GM18861 (cell line): Measurements from ENCODE around the gene ENPEP.
"Not testable (repeated sequence)": the region's sequence is repeated elsewhere in the genome, so short reads cannot be mapped to it uniquely, and the experiment has no call there.

ENCODE experiments used
- ATAC-seq: cut with Tn5 transposase; IDR thresholded peaks from one replicate; pipeline ENCODE4 v1.9.1; 2021; ENCODE audit not compliant: unreplicated experiment

Gene ENPEP, protein sequence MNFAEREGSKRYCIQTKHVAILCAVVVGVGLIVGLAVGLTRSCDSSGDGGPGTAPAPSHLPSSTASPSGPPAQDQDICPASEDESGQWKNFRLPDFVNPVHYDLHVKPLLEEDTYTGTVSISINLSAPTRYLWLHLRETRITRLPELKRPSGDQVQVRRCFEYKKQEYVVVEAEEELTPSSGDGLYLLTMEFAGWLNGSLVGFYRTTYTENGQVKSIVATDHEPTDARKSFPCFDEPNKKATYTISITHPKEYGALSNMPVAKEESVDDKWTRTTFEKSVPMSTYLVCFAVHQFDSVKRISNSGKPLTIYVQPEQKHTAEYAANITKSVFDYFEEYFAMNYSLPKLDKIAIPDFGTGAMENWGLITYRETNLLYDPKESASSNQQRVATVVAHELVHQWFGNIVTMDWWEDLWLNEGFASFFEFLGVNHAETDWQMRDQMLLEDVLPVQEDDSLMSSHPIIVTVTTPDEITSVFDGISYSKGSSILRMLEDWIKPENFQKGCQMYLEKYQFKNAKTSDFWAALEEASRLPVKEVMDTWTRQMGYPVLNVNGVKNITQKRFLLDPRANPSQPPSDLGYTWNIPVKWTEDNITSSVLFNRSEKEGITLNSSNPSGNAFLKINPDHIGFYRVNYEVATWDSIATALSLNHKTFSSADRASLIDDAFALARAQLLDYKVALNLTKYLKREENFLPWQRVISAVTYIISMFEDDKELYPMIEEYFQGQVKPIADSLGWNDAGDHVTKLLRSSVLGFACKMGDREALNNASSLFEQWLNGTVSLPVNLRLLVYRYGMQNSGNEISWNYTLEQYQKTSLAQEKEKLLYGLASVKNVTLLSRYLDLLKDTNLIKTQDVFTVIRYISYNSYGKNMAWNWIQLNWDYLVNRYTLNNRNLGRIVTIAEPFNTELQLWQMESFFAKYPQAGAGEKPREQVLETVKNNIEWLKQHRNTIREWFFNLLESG

GRCh38 chr4:110475881-110476818, at the start of gene ENPEP:
TSS of gene ENPEP (plus strand) at chr4:110476155. CDS start at chr4:110476415, 260 bp downstream.
- no peak for ATAC-seq

DNA sequence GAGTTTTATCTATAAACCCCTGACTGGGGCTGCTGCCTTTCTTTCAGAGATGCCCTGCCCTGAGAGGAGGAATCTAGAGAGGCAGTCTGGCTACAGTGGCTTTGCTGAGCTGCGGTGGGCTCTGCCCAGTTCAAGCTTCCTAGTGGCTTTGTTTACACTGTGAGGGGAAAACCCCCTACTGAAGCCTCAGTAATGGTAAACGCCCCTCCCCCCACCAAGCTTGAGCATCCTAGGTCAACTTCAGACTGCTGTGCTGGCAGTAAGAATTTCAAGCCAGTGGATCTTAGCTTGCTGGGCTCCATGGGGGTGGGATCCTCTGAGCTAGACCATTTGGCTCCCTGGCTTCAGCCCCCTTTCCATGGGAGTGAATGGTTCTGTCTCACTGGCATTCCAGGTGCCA, 44.1 kb upstream of the ENPEP start:
- not testable (repeated sequence) for ATAC-seq

GRCh38 chr4:110437292-110437691, 38.7 kb upstream of the ENPEP start:
- ATAC-seq = not testable (repeated sequence)

DNA sequence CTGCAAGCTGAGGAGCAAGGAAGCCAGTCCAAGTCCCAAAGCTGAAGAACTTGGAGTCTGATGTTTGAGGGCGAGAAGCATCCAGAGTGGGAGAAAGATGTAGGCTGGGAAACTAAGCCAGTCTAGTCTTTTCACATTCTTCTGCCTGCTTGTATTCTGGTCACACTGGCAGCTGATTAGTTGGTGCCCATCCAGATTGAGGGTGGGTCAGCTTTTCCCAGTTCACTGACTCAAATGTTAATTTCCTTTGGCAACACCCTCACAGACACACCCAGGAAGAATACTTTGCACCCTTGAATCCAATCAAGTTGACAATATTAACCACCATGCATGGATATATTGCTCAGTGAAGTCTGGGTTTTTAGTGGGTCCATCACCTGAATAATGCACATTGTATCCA, 36.7 kb upstream of the ENPEP start:
- ATAC-seq = not testable (repeated sequence)

- ATAC-seq = no peak
These were observed 33.6 kb upstream of the ENPEP start for GRCh38 chr4:110442309-110442708.

DNA sequence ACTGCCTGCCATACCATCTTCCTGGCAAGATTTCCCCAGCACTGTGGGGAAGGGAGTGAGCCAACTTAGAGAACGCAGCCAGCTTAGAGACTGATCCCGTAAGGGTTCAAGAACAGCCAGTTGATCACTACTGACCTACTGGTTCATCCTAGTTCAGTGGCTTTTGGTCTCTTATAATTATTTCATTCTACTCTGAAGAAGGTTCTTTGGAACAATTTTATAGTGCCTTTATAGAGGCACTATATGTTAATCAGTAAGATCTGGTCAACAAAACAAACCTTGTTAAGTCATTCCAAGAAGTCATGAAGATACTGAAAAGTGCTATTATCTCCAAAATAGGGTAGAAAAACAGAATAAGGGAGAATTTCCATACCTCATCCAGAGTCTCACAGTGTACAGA, 33.2 kb upstream of the ENPEP start:
- ATAC-seq = no peak

GRCh38 chr4:110449947-110450346, 26.0 kb upstream of the ENPEP start:
- ATAC-seq = no peak

DNA sequence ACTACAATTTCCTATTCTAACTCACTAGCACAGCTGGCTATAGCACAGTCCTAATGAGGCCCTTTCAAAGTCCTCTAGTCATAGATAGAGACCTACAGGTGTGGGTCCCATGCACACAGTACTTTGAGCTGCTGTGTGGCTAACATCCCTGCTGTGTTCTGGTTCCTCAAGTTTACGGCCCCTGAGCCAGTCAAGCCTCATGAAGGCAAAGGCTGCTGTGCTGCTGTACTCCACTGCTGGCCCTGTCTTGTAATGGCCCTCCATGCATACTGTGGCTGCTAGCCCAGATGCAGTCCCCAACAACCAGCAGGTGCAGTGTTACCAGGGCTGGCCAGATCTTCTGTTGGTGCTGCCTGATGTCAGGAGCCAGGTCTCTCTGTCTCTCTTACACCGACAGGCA, 23.4 kb upstream of the ENPEP start:
- no peak for ATAC-seq

- ATAC-seq = no peak
These were observed 21.5 kb upstream of the ENPEP start for GRCh38 chr4:110454441-110454840.

DNA sequence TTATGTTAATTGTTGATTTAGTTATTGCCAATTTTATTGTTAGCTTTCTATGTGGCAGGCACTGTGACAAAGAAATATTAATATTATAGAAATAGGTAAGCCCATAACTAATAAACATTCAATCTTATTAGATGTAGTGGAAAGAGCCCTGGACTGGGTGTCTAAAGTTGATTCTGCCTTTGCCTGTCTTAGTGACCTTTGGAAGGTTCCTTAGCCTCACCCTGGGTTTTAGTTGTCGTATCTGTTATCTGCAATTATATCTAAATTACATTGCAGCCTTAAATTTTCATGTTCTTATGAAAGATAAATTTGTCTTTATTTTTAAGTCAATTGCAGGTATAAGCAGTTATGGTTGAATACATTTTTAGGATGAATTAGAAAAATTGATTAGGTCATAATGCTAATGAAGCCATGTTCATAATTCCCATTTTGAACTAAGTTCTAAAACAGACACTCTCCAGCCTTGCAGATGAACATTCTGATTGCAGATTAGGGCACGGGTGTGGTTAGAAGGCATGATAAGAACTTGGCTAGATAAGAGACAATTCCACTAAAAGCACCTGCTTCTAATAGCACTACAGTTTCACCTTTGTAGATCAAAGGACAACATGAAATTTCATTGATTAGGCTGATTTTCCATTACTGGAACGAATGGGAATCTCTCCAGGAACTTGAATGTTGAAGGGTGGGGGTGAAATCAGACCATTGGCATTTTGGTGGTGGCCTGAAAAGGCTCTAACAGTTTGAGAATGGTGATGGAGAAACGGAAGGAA, 17.3 kb upstream of the ENPEP start:
- ATAC-seq = no peak

DNA sequence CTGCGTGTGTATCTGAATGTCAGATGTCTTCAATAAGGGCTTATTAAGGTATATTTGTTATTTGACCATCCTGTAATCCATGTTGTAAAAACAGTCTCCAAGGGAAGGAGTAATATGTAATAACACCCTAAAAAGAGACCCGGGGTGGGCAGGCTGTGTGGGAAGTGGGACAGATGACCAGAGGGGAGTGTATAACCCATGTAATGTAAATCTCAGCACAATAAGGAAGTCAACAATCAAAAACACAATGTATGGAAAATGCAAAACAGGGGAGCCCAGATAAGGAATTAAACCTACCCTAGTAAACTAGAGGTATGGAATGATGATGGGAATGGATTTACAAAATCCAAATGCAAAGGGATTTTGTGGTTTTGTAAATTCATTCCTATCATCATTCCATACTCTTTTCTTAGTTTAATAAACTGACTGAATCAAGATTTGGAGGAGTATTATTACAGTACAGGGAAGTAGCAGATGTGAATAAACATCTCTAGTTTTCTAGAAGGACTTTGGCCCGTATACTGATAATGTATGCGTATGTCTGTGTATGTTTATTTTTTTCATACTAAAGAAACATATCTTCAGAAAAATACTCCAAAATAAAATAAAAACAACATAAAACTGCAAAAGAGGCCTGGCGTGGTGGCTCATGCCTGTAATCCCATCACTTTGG, 15.7 kb upstream of the ENPEP start:
- no peak for ATAC-seq

DNA sequence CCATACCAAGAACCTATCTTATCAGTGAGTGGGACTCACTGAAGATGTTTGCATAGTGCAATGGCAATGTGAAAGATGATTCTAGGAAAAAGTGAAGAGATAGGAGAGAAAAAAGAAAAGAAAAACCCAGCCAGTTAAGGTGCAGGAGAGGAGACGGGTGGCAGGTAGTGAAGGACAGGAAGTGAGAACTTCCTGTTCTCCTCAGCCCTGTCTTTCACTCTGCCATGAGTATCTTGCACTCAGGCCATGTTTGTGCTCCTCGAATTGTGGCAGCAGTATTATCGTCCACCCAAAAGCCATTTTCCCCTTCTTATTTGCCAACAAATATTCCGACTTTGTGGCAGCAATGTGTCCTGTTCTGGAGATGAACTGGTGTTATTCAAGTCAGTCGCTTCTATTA, 8.6 kb upstream of the ENPEP start:
- no peak for ATAC-seq

DNA sequence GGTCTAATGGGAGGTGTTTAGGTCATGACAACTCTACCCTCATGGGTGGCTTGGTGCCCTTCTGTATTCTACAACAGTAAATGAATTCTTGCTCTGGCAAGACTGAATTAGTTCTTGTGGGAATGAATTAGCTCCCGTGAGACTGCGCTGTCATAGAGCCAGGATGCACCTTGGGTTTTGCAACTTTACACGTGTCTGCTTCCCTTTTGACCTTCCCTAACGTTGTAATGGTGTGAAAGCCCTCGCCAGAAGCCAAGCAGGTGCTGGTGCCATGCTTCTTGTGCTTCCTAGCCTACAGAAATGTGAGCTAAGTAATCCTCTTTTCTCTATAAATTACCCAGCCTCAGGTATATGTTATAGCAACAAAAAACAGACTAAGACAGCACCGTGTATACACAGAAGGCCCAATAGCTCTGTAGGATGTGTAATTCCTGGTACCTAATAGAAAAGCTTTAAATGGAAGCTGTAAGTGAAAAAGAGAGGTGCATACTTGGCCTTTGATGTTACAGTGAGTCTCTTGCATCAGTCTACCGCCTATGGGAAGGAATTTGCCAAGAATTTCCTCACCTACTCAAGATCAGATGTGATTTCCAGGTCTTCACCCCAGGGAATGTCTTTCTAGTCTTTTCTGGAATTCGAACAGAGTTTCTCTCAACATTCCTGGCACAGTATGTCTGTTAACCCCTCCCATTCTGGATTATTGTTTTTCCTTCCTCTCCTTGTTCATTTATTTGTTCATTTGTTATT, 3.2 kb upstream of the ENPEP start:
- no peak for ATAC-seq

DNA sequence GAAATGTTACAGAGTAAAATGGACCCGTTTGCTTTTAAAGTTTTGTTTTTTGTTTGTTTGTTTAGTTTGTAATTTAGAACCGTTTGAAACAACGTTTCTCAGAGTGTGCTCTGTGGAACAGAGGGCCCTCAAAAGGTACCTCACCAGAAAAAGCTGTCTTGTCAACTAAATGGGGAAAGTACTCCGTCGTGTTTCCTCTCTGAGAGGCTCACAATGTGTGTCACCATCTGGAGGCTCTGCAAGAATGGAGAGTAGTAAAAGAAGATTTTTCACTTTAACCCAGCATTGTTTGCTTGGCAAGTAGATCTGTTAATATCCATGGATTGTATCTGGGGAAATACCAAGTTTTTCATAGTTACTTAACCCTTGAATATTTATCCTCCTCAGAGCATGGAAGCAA, 1.5 kb upstream of the ENPEP start:
- no peak for ATAC-seq

DNA sequence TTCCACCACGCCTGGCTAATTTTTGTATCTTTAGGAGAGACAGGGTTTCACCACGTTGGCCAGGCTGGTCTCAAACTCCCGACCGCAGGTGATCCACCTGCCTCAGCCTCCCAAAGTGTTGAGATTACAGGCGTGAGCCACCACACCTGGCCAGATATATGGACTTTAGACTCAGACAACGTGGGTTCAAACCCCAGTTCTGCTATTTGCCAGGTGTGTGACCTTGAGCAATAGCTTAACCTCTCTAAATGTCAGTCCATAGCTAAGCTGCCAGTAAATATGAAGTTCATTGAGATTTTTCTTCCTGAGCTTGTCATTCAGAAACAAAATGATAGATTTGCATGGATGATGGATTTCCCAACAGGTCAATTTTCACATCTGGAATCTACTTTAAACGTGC, 875 bp upstream of the ENPEP start:
- not testable (repeated sequence) for ATAC-seq

DNA sequence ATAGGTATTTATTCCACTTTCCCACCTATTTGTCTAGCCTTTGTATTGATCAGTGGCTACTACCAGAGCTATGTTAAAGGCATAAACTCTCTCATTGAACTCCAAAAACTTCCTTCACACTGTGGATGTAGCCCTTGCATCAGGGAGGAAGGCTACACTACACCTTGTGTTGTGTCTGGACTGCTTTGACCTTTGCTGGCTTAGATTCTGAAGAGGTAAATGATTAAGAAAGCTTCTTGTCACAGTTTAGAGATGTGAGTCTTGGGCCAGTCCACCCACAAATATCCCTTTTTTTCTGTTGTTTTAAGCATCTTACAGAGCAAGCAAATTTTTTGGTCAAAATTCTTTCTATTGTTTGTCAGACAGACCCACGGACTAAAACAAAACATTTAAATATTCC, 1.9 kb downstream of the ENPEP start:
- ATAC-seq = no peak

DNA sequence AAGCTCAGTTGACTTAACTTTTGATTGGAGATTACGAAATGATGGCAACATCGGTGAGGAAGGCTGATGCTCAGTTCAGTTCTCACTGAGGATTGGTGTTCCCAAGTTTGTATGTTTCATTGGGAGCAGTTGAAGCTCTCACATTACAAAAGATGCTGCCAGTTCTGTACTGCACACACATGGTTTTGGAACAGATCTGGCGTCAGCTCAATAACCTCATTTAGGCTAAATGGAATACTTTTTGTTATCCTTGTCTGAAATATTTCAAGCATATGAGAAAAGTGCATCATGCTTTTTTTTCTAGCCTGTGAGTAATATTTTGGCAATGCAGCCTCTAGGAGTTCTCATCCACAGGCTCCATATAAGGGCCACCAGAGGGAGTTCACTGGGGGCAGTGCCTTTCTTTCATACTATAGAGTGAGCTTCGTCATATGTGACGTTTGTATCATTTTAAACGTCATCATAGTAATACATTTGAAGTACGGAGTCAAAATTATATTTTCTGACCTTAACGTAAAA, 4.1 kb downstream of the ENPEP start:
- no peak for ATAC-seq

- ATAC-seq = no peak
These were observed 4.9 kb downstream of the ENPEP start for GRCh38 chr4:110480746-110481271.
